Fibroblast of gingiva (primary cell): ENCODE results near the gene HYCC1.
"Not testable (repeated sequence)": the region's sequence is repeated elsewhere in the genome, so short reads cannot be mapped to it uniquely, and the experiment has no call there.

ENCODE experiments used
- DNase-seq: peaks from one replicate; pipeline ENCODE4 v3.0.0-alpha.2; 2011; ENCODE audit warnings: low read depth

The HYCC1 gene

DNA sequence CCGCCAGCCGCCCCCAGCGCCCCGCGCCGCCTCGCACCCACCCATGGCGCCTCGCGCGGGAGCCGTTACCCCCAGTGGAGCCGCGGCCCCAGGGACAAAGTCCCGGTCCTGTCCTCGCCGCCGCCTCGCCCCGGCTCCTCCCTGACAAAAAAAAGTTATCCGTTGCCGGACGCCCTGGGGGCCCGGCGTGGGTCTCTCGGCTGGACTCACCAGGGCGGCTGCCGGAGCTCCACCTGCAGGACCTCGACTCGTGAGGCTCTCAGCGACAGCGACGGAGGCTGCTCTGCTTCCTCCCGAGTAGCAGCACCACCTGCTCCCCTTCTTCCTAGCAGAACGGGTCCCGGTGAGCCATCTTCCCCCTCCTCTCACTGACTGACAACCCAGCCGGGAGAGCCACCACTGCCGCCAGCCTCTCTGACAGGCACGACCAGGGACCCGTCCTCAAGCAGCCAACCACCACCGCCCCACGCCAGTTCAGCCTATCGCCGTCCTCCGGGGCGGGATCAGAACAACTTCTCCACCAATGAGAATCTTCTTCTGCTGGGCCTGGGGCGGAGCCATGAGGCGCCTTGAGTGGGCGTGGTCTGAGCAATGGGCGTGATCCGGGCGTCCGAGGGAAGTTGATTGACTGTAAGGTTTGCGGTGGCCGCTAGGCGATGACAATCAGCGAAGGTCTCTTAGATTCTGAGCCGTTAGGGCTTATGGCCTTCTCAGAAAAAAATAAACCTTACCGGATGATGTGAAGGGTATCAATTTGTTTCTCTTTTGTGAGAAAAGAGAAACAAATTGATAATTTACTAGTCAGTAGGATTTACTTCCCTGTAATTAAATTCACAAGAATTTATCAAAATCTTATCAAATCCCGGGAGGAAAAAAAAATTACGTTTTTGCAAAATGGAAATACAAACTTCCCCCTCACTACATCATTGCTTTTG, at the start of gene HYCC1:
TSS of gene HYCC1 (minus strand) at position 416 of the 935 bp plus-strand sequence. CDS start 23,019 bp downstream, outside the sequence.
- peak; percentile 98 for DNase-seq

DNA sequence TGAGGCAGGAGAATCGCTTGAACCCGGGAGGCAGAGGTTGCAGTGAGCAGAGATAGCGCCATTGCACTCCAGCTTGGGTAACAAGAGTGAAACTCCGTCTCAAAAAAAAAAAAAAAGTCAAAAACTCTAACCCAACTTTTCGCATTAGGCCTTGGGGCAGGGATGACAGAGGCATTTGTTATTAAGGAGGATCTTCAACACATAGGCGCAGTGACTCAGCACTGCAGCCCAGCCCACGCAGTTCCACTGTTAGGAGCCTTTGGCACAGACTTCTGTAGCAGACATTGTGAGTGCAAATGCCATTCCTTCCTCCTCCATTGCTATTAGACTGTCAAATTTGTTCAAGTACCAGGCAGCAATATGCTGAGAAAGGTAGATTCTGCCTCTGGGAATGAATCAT, 48.5 kb upstream of the HYCC1 start:
- peak; percentile 17 for DNase-seq

DNA sequence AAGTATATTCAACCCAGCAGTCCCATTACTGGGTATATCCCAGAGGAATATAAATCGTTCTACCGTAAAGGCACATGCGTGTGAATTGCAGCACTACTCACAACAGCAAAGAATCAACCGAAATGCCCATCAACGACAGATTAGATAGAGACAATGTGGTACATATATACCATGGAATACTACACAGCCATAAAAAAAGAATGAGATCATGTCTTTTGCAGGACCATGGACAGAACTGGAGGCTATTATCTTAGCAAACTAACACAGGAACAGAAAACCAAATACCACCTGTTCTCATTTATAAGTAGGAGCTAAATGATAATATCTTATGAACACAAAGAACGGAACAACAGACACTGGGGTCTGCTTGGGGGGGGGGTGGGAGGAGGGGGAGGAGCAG, 47.4 kb upstream of the HYCC1 start:
- DNase-seq = no peak

DNA sequence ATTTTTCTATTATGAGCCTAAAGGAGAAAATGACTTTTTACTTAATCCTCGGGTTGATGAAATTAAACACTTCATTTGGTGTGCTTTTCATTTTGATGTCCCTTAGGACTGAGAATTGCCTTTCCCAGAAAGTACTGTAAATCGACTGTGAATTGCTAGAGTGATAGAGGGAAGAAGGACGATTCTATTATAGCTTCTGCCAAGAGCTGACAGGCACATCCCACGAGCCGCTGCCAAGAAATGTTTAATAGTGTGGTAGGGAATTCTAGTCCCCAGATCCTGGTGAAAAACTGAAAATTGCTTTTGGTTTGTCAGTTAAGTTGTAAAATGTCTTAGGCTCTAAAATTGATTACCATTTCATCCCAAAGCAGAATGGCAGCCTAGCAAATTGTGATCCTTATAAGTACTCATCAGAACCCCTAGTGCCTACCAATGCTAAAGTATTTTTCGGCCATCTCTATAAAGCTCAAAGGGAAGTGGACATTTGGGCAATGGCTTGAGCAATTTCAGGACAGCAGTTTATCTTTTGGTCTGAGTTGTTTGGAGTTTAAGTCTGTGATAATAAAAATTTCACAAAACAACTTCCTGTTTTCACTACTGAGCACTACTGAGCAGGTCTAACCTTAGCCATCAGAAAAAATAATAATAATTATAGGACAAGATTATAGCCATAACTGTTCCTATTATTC, 44.6 kb upstream of the HYCC1 start:
- no peak for DNase-seq

DNA sequence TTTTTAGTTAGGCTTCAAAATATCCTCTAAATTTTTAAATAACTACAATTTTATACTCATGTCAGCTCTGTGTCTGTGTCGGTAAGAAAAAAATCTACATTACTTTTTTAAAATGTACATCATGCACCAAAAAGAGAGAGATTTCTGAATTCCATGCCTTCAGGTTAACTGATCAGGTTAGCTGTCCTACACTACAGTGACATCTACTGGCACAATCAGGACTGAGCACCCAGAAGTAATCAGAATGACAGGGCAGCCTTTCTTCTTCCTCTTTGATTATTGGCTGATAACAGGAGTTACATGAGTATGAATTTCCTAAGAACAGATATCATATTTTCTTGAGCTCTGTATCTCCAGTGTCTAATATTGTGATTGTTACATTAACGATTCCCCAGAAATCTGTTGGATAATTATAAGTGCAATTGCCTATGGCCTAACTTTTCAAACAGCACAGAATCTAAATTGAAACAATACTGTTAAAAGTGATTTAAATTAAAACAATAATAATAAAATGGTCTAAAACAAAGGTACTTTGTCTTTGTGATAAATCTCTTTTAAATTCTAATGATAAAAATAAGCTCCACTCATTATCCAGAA, 41.8 kb upstream of the HYCC1 start:
- peak; percentile 61 for DNase-seq

DNA sequence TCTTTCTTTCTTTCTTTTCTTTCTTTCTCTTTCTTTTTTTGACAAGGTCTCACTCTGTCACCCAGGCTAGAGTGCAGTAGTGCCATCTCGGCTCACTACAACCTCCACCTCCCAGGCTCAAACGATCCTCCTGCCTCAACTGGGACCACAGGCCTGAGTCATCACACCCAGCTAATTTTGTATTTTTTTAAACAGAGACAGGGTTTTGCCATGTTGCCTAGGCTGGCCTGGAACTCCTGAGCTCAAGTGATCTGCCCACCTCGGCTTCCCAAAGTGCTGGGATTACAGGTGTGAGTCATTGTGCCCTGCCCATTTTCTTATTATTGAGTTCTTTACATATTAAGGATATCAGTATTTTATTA, 37.2 kb upstream of the HYCC1 start:
- DNase-seq = not testable (repeated sequence)

DNA sequence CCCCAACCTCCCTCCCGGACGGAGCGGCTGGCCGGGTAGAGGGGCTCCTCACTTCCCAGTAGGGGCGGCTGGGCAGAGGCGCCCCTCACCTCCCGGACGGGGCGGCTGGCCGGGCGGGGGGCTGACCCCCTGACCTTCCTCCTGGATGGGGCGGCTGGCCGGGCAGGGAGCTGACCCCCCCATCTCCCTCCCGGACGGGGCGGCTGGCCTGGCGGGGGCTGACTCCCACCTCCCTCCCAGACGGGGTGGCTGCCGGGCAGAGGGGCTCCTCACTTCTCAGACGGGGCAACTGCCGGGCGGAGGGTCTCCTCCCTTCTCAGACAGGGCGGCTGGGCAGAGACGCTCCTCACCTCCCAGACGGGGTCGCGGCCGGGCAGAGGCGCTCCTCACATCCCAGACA, 32.4 kb upstream of the HYCC1 start:
- DNase-seq = not testable (repeated sequence)

DNA sequence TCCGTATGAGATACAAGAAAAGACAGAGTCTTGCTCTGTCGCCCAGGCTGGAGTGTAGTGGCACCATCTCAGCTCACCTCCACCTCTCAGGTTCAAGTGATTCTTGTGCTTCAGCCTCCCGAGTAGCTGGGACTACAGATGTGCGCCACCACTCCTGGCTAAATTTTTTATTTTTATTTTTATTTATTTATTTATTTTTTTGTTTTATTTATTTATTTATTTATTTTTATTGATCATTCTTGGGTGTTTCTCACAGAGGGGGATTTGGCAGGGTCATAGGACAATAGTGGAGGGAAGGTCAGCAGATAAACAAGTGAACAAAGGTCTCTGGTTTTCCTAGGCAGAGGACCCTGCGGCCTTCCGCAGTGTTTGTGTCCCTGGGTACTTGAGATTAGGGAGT, 31.2 kb upstream of the HYCC1 start:
- not testable (repeated sequence) for DNase-seq

DNA sequence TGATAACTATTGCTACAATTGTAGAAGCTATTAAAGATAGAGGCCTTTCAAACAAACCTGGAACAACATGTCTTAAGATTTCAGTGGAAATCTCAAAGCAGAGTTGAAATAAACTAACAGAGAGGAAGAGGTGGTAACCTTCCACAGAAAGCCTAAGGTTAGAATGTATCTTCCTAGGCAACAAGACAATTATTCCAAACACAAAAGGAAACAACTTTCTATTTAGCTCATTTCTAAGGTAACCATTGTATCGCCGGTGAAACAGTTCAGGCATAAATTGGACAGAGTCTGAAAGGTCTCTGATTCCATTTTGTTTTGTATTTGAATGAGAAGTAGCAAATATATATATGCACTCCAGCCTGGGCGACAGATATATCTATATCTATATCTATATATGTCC, 30.7 kb upstream of the HYCC1 start:
- DNase-seq = no peak

DNA sequence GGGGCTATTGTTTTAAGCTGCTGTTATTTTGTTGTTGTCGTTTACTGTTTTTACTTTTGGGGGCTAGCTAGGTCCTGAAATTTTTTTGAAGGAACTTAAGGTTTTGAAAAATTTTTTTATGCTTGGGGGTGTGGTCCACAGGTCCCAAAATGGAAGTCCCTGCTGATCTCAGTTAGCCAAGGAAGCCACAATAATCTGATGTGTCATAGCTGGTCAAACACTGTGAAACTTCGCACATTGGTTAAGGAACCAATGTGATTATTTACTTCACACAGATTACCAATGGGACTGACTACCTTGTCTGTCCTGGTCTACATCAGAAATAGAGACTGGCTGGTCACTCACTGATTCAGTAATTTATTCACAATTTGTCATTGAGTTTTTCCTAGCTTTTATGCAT, 29.5 kb upstream of the HYCC1 start:
- no peak for DNase-seq

DNA sequence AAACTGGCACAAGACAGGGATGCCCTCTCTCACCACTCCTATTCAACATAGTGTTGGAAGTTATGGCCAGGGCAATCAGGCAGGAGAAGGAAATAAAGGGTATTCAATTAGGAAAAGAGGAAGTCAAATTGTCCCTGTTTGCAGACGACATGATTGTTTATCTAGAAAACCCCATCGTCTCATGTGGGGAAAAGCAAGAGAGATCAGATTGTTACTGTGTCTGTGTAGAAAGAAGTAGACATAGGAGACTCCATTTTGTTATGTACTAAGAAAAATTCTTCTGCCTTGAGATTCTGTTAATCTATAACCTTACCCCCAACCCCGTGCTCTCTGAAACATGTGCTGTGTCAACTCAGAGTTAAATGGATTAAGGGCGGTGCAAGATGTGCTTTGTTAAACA, 25.7 kb upstream of the HYCC1 start:
- not testable (repeated sequence) for DNase-seq

DNA sequence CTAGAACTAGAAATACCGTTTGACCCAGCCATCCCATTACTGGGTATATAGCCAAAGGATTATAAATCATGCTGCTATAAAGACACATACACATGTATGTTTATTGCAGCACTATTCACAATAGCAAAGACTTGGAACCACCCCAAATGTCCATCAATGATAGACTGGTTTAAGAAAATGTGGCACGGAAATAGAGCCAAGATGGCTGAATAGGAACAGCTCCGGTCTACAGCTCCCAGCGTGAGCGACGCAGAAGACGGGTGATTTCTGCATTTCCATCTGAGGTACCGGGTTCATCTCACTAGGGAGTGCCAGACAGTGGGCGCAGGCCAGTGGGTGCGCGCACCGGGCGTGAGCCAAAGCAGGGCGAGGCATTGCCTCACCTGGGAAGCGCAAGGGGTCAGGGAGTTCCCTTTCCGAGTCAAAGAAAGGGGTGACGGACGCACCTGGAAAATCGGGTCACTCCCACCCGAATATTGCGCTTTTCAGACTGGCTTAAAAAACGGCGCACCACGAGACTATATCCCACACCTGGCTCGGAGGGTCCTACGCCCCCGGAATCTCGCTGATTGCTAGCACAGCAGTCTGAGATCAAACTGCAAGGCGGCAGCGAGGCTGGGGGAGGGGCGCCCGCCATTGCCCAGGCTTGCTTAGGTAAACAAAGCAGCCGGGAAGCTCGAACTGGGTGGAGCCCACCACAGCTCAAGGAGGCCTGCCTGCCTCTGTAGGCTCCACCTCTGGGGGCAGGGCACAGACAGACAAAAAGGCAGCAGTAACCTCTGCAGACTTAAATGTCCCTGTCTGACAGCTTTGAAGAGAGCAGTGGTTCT, 21.8 kb upstream of the HYCC1 start:
- DNase-seq = not testable (repeated sequence)

DNA sequence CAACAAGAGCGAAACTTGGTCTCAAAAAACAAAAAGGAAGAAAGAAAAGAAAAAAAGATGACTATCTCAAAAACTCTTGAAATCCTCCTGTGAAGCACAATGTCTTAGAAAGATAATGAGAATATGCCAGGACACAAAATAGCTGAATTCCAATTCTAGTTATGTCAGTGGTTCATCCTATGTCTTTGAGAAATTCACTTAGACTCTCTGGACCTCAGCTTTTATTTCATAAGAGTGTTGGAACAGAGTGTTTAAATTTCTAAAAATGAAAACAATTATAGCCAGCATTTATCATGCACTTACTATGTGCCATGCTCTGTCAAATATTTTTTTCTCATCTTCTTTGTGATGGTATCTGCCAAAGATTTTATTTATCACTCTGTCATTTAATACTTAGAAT, 13.3 kb upstream of the HYCC1 start:
- no peak for DNase-seq

DNA sequence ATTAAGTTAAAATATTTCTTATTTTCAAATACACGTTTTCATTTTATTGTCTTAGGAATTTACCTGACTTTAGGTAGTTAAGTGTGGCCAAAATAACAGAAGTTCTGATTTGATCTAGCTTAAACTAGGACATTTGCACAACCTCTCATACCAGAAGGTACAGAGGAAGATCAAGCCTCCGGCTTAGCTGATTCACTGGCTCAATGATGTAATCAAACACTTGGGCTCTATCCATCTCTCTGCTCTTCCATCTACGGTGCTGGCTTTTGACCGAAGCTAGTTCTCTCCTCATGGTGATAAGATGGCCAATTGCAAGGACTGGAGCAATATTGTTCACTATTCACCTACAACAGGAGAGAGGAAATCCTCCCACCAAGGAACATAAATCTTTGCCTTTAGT, 12.2 kb upstream of the HYCC1 start:
- DNase-seq = no peak

DNA sequence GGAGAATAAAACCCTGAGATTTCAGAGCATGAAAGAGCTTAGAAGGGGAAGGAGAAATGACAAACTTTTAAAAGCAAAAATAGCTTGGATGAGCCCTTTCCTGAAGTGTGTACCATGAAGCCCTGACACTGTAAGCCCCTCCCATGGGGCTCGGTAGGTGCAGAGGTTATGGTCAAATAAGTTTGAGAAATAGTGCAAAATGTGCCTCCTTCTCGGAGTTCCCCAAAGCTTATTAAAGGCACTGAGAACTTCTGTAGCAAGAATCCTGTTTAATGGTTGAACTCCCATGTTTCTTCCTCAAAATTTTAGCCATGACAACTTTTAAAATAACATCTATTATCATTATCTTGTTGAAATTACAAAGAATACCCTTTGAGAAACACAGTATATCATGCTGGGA, 10.5 kb upstream of the HYCC1 start:
- DNase-seq = no peak

DNA sequence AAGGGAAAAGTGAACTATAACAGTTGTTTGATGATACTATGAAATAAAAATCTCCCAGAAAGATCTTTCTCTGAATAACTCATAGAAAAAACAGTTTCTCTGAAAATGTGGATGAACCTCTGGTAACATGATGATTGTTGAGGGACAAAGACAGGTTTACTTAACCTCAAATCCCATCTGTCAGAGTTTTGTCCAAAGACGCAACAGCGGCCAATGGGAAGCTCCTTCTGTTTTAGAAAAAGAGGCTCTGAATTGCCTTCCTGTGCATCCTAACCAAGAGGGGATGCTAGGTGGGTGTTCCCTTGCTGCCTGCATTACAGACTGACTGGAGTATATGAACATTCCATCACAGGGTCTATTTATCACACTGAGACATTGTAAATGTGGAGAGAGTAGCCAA, 8.9 kb upstream of the HYCC1 start:
- DNase-seq = no peak

DNA sequence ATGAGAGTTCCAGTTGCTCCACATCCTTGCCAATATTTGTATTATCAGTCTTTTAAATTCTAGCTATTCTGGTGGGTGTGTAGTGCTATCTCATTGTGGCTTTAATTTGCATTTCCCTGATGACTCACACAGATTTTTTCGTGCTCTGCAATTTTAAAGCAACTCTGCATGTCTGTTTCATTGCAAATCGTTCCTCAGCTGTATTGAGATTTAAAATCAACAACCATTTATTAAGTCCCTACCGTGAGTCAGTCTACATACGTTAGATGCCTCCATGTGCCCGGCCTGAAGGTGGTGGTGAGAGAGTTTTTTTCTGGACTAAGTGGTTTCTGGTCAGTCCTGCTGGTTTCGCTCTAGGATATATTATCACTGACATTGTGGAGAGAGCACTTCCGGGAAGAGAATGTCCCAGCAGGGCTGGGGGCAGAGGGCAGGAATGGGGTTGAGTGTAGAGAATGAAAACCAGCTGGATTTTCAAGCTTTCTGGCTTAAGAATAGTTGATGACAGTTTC, 8.4 kb upstream of the HYCC1 start:
- DNase-seq = peak; percentile 68

DNA sequence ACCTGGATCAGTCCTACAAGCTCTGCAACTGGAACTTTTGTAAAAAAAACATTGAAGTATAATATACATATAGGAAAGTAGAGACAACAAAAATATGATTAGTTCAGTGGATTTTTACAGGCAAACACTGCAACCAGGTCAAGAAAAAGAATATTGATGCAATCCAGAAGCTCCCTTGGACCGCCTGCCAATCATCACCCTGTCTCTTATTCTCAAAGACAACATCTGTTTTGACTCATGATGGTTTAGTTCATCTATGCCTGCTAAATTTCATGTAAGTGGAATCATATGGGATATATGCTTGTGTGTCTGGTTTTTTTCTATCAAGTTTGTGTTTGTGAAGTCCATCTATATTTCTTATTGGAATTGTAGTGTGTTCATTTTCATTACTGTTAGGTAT, 7.7 kb upstream of the HYCC1 start:
- DNase-seq = peak; percentile 33

DNA sequence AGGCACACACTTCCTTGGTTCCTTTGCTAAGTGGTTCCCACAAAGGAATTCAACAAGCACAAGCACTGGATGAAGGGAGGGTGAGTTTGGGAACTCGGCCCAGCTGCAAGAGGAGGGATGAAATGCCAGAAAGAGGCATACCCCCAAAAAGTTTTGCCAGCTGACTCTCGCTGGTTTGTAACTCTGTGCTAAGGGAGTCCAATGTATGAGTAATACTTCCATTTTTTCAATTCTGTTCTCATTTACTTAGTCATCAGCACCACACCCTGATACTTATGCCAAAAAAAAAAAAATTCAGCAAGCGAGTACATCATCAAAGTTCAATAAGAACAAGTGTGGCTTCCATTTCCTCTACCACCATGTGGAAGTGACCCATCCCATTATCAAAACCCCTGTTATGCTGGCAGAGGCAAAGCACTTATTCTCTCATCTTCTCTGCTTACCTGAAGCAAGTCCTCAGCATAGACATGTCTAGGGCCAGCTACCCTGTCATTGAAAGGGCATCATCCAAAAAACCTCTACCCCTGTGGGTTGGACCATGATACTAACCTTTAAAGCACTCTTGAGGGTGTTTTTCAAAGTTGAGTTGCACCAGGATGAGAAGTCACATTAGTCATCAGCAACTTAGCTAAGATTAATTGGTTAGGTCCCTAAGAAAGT, 6.9 kb upstream of the HYCC1 start:
- peak; percentile 88 for DNase-seq

DNA sequence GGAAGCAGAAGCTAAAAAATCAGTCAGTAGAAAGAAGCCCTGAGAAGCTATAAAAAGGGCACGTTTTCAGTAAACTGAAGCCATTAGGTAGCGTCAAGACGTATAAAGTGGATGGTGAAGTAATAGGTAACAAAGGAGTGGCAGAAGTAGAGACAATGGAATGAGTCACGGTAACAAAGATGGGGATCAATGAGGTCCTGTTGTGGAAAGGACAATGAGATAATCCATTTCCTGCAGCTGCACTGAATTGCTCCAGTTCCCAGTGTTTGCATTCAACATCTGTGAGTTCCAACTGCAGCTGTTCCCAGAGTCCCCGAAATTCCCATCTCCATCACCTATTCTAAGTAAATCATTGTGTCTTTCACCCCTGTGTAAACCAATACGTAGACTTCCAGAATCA, 4.8 kb upstream of the HYCC1 start:
- no peak for DNase-seq

DNA sequence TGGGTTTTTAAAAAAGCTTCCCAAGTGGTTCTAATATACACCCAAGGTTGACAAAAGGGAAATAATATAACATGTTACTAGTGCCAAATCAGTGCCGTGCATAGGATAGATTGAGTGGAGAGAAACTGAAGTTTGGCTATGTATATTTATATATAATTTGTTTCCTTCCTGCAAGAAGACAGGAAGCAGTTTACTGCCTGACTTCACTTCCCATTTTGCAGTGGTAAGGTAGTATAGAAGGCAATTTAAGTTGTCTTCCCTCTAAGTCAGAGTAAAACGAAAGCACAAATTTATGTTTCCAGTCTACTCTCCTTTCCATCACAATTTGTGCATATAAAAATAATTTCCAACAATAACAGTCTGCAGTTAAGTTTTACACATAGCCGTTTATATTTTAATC, 3.4 kb upstream of the HYCC1 start:
- no peak for DNase-seq
